Esophagus muscularis mucosa (tissue), 4 donors: ENCODE results near the gene CNDP1. TPM values are rescaled to one million over a fixed set of nuclear protein-coding genes. Genes with fewer than 3 reads are reported as not detected.

Experiments
- DNase-seq: peaks from one replicate; pipeline ENCODE4 v3.0.0-alpha.2; 2017; ENCODE audit errors: extremely low spot score
- H3K27ac ChIP-seq, 4 donors: fragments of 200-600 bp; sonication (generic); replicated peaks in 1 of 4; 1 replicate in 3 of 4; 2 replicates in 1 of 4; pipeline ENCODE4 v1.5.1; 2016 to 2019; ENCODE audit warnings: mild to moderate bottlenecking in 1 of 4
- H3K27me3 ChIP-seq, 4 donors: fragments of 200-600 bp; sonication (generic); one replicate each; pipeline versions ENCODE4 v1.5.1 to v1.6.0; 2016 to 2019
- H3K36me3 ChIP-seq, 4 donors: fragments of 200-600 bp; sonication (generic); one replicate each; pipeline ENCODE4 v1.5.1; 2016 to 2019
- H3K4me1 ChIP-seq, 4 donors: fragments of 200-600 bp; sonication (generic); one replicate each; pipeline ENCODE4 v1.5.1; 2016 to 2019
- H3K4me3 ChIP-seq, 4 donors: fragments of 200-600 bp; sonication (generic); 1 replicate in 2 of 4; 2 replicates in 2 of 4; pipeline ENCODE4 v1.5.1; 2016 to 2019; ENCODE audit warnings: mild to moderate bottlenecking in 4 of 4, moderate library complexity in 1 of 4
- H3K9me3 ChIP-seq, 4 donors: fragments of 200-600 bp; sonication (generic); 1 replicate in 3 of 4; 2 replicates in 1 of 4; pipeline ENCODE4 v1.5.1; 2016 to 2019
- CTCF ChIP-seq, 3 experiments: fragments of 200-600 bp in 2 of 3; fragments of 450-650 bp in 1 of 3; sonication (generic) in 2 of 3; IDR thresholded peaks; one replicate each; pipeline ENCODE4 v1.5.1; 2017 to 2019; ENCODE audit warnings: antibody characterized with exemption in 3 of 3, mild to moderate bottlenecking in 2 of 3, moderate library complexity in 1 of 3
- EP300 ChIP-seq: sonication (generic); formaldehyde crosslinking; IDR thresholded peaks from one replicate; pipeline ENCODE4 v1.6.1; 2017; ENCODE audit warnings: antibody characterized with exemption
- POLR2A ChIP-seq: fragments of 450-650 bp; IDR thresholded peaks from one replicate; pipeline ENCODE4 v1.6.1; 2017; ENCODE audit warnings: antibody characterized with exemption, moderate library complexity, mild to moderate bottlenecking, low read depth
- POLR2AphosphoS5 ChIP-seq, 2 donors: sonication (generic); formaldehyde crosslinking; IDR thresholded peaks; one replicate each; pipeline ENCODE4 v1.6.1; 2017; ENCODE audit warnings: antibody characterized with exemption in 2 of 2
- WGBS: methylation state at CpG from one replicate; pipeline ENCODE4 v1.1.5; 2018; 5-methylcytosine and 5-hydroxymethylcytosine counted together
- intact Hi-C: fragments of 100-400 bp; cut with DNase I; formaldehyde crosslinking; loops from one replicate; pipeline ENCODE4 v1.15.1; 2023
- total RNA-seq, 4 donors: library from RNA; depleted of rRNA; stranded (reverse); fragments of >200 nt; gene quantifications; one replicate each; pipeline versions ENCODE4 v1.1.0 to v1.2.1, GENCODE V29; 2016

Gene CNDP1
- total RNA-seq, 4 donors from 2014 or later: not detected

GRCh38 chr18:74598350-74599001 lies 64.2 kb downstream of the CNDP1 start:
- WGBS: 3% methylated on average over 16 of the region's 44 CpGs
- TF ChIP-seq POLR2A (no peak), EP300 (no peak), POLR2AphosphoS5 (IDR thresholded peaks at IDR 0.05) (no peak), CTCF (IDR thresholded peaks at IDR 0.05) (no peak)
- peak; percentile 91 for DNase-seq
- Histone ChIP-seq H3K9me3 (no peaks in the 10 kb centered on the region), H3K4me1 (peaks cover 24 to 48% (median 33%) of the 10 kb centered on the region in 4 donors), H3K36me3 (peaks cover 0 to 5% (median 2%) of the 10 kb centered on the region in 4 donors), H3K4me3 (peak overlapping the region; percentile 86 to 98 (median 92)), H3K27me3 (no peaks in the 10 kb centered on the region), H3K27ac (peak overlapping the region; percentile 97 to 99 (median 98))
- intact Hi-C loops: no loop called here

GRCh38 chr18:74604361-74604760 lies 70.1 kb downstream of the CNDP1 start:
- no peak for TF ChIP-seq CTCF (IDR thresholded peaks at IDR 0.05)
- no peak for TF ChIP-seq POLR2A
- TF ChIP-seq POLR2AphosphoS5 (IDR thresholded peaks at IDR 0.05): no peak
- no peak for TF ChIP-seq EP300
- no peaks in the 10 kb centered on the region for H3K9me3 ChIP-seq
- intact Hi-C loops: no loop called here
- peak overlapping the region in 1 of 4 donors; percentile 23 for H3K27ac ChIP-seq
- H3K36me3 ChIP-seq: no peaks in the 10 kb centered on the region
- H3K4me3 ChIP-seq: no peak overlapping the region
- peaks cover 12 to 30% (median 18%) of the 10 kb centered on the region in 4 donors for H3K4me1 ChIP-seq
- peak; percentile 68 for DNase-seq
- H3K27me3 ChIP-seq: no peaks in the 10 kb centered on the region

GRCh38 chr18:74604774-74605173 lies 70.5 kb downstream of the CNDP1 start:
- TF ChIP-seq CTCF (IDR thresholded peaks at IDR 0.05): no peak
- no peak for TF ChIP-seq POLR2AphosphoS5 (IDR thresholded peaks at IDR 0.05)
- TF ChIP-seq EP300: no peak
- TF ChIP-seq POLR2A: no peak
- no peaks in the 10 kb centered on the region for H3K9me3 ChIP-seq
- H3K4me1 ChIP-seq: peaks cover 9 to 26% (median 16%) of the 10 kb centered on the region in 4 donors
- 41% methylated on average over 4 of the region's 4 CpGs for WGBS
- no peaks in the 10 kb centered on the region for H3K27me3 ChIP-seq
- H3K36me3 ChIP-seq: no peaks in the 10 kb centered on the region
- peak overlapping the region in 1 of 4 donors; percentile 35 for H3K27ac ChIP-seq
- no peak overlapping the region for H3K4me3 ChIP-seq
- intact Hi-C loops: no loop called here
- DNase-seq: peak; percentile 62

GRCh38 chr18:74608681-74609080 lies 74.4 kb downstream of the CNDP1 start:
- DNase-seq: no peak
- intact Hi-C loops: no loop called here
- WGBS: 98% methylated on average over 2 of the region's 2 CpGs
- Histone ChIP-seq H3K36me3 (no peaks in the 10 kb centered on the region), H3K4me3 (no peak overlapping the region), H3K4me1 (peaks cover 9 to 19% (median 14%) of the 10 kb centered on the region in 4 donors), H3K27me3 (no peaks in the 10 kb centered on the region), H3K27ac (no peak overlapping the region), H3K9me3 (no peaks in the 10 kb centered on the region)
- TF ChIP-seq CTCF (IDR thresholded peaks at IDR 0.05) (no peak), POLR2A (no peak), POLR2AphosphoS5 (IDR thresholded peaks at IDR 0.05) (no peak)

- H3K27ac ChIP-seq: no peak overlapping the region
- intact Hi-C loops: no loop called here
- H3K4me3 ChIP-seq: no peak overlapping the region
- DNase-seq: peak; percentile 34
- peaks cover under 1 to 10% (median 8%) of the 10 kb centered on the region in 4 donors for H3K4me1 ChIP-seq
- WGBS: 73% methylated on average over 3 of the region's 3 CpGs
- H3K9me3 ChIP-seq: no peaks in the 10 kb centered on the region
- H3K36me3 ChIP-seq: no peaks in the 10 kb centered on the region
- no peaks in the 10 kb centered on the region for H3K27me3 ChIP-seq
- TF ChIP-seq EP300: no peak
- TF ChIP-seq POLR2A: no peak
- TF ChIP-seq POLR2AphosphoS5 (IDR thresholded peaks at IDR 0.05): no peak
Measured at GRCh38 chr18:74609535-74609934, 75.2 kb downstream of the CNDP1 start.
